H1 (cell line): Measurements from ENCODE around the gene AVPR2. TPM values are rescaled to one million over a fixed set of nuclear protein-coding genes. Genes with fewer than 3 reads are reported as not detected.

Experiments
- GABPA ChIP-seq: IDR thresholded peaks from 2 replicates; pipeline ENCODE4 v1.6.1; 2011; ENCODE audit warnings: mild to moderate bottlenecking, low read length, moderate library complexity, borderline replicate concordance; ENCODE audit not compliant: insufficient read depth
- polyA plus RNA-seq, 7 experiments: library from polyadenylated mRNA; depleted of rRNA in 3 of 7; stranded (reverse) in 5 of 7; unstranded in 2 of 7; fragments of >200 nt in 5 of 7; fragments of 200-250 nt in 2 of 7; gene quantifications; 1 replicate in 5 of 7; 2 replicates in 1 of 7; 4 replicates in 1 of 7; pipeline versions ENCODE4 v1.2.1 to v1.2.3, GENCODE V29; 2011 to 2013; ENCODE audit warnings: missing spikeins in 2 of 7, mixed read lengths in 2 of 7
- total RNA-seq: library from RNA; stranded (reverse); fragmentation: NEBNext Ultra II Directional; extraction: Animal tissue kit (Norgen Biotek cat#: 25700); gene quantifications from 2 replicates; pipeline ENCODE4 v1.2.1, GENCODE V29; 2021

AVPR2 gene
- total and polyA plus RNA-seq, 2 of the 8 experiments (the other 6 are each of a cell fraction or from before 2014, with no cell fraction given): 0.09 TPM; not detected in 1

GRCh38 chrX:153870288-153870690 lies 34.2 kb upstream of the AVPR2 start (continued):
- TF ChIP-seq GABPA: no peak
